ENCODE measurements around the gene FAM186B.
A peak's percentile ranks its signal among the peaks of the same experiment; 100 is the strongest.

Gene FAM186B

GRCh38 chr12:49548822-49549648 lies 56.4 kb downstream of the FAM186B start:
- TF ChIP-seq, protein P1, sequence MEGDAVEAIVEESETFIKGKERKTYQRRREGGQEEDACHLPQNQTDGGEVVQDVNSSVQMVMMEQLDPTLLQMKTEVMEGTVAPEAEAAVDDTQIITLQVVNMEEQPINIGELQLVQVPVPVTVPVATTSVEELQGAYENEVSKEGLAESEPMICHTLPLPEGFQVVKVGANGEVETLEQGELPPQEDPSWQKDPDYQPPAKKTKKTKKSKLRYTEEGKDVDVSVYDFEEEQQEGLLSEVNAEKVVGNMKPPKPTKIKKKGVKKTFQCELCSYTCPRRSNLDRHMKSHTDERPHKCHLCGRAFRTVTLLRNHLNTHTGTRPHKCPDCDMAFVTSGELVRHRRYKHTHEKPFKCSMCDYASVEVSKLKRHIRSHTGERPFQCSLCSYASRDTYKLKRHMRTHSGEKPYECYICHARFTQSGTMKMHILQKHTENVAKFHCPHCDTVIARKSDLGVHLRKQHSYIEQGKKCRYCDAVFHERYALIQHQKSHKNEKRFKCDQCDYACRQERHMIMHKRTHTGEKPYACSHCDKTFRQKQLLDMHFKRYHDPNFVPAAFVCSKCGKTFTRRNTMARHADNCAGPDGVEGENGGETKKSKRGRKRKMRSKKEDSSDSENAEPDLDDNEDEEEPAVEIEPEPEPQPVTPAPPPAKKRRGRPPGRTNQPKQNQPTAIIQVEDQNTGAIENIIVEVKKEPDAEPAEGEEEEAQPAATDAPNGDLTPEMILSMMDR (IDR thresholded peaks at IDR 0.05; ENCODE audit: low read depth, low read length) = peak; percentile 38
- DNase-seq (ENCODE audit: extremely low read depth, low read depth) = no peak

DNA sequence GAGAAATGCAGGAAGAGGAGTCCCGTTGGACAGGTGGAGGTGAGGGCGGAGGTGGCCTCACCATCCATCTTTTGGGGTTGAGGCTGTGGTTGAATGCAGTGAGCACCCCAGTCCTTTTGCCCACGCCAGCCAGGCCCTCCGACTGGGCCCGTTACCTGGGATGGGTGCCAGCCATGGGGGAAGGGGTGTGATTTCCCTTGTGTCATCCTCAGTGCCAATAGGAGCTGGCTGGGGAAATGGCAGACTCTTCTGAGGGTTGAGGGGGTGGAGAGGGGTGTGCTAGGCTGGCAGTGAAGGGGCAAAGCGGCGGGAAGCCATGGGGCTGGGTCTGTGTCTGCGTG lies 57.0 kb downstream of the FAM186B start:
- TF ChIP-seq, protein P1 (IDR thresholded peaks at IDR 0.05; ENCODE audit: low read depth, low read length) = no peak
- no peak for DNase-seq (ENCODE audit: extremely low read depth, low read depth)

DNA sequence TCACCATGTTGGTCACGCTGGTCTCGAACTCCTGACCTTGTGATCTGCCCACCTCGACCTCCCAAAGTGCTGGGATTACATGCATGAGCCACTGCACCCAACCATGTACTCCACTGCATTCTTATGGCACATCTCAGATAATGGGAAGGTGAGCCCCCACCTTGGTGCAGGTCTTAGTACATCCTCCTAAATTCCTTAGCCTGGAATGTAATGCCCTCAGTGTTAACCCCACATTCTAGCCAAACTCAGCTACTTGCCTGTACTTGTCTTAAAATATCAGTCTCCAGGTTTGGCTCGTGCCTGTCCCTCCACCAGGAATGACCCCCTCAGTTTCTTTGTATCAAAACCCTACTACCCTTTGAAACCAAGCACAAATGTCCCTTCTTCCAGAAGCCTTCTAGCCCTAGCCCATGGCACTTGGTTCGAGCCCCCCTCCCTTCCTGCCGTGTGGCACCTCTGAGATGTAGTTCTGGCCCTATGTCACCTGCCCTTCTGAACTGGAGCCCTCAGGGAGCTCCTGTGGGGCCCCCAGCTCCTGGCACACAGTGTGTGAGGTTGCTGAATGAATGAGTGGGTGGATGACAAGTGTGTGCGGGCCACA lies 58.2 kb downstream of the FAM186B start:
- TF ChIP-seq, protein P1 (IDR thresholded peaks at IDR 0.05; ENCODE audit: low read depth, low read length) = no peak
- no peak for DNase-seq (ENCODE audit: extremely low read depth, low read depth)

GRCh38 chr12:49546481-49546880 lies 59.0 kb downstream of the FAM186B start:
- TF ChIP-seq, protein P1 (IDR thresholded peaks at IDR 0.05; ENCODE audit: low read depth, low read length) = no peak
- no peak for DNase-seq (ENCODE audit: extremely low read depth, low read depth)

- DNase-seq (ENCODE audit: extremely low read depth, low read depth) = no peak
- TF ChIP-seq, protein P1 (IDR thresholded peaks at IDR 0.05; ENCODE audit: low read depth, low read length) = no peak
Observed at GRCh38 chr12:49545815-49546214, 59.6 kb downstream of the FAM186B start.

DNA sequence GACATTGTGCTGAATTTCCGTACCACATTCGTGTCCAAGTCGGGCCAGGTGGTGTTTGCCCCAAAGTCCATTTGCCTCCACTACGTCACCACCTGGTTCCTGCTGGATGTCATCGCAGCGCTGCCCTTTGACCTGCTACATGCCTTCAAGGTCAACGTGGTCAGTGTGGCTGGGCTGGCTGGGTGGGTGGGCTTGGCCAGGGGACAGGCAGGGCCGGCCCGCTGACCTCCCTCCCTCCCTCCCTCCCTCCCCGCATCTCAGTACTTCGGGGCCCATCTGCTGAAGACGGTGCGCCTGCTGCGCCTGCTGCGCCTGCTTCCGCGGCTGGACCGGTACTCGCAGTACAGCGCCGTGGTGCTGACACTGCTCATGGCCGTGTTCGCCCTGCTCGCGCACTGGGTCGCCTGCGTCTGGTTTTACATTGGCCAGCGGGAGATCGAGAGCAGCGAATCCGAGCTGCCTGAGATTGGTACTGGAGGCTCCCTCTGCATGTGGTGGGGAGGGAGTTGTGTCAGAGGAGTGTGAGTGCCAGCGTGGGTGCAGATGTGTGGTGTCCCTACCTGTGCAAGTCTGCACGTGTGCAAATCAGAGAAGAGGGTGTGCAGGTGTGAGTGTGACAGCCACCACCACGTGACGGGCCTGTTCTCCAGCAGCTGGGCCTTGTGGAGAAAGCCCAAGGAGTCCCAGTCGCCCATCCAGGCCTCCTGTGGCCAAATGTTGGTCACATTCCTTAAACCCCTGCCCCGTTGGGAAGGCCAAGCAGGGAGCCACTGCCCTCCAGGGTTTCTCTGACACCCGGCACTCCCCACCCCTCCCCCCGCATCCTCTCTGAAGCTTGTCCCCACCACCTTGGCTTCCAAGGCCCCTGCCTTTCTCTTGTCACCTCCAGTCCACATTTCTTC lies 61.3 kb downstream of the FAM186B start:
- no peak for DNase-seq (ENCODE audit: extremely low read depth, low read depth)
- TF ChIP-seq, protein P1 (IDR thresholded peaks at IDR 0.05; ENCODE audit: low read depth, low read length) = no peak

Data from AG09319 (cell line).